SK-N-DZ (cell line): ENCODE measurements around the gene FAM72C.
"Not testable (repeated sequence)": the region's sequence is repeated elsewhere in the genome, so short reads cannot be mapped to it uniquely, and the experiment has no call there.

ENCODE experiments used
- DNase-seq: peaks from one replicate; pipeline ENCODE4 v3.0.0-alpha.2; 2015; ENCODE audit warnings: low spot score

FAM72C gene

GRCh38 chr1:143984721-143985473 is 13.1 kb upstream of the FAM72C start:
- not testable (repeated sequence) for DNase-seq

GRCh38 chr1:143974416-143974815 is 2.6 kb upstream of the FAM72C start:
- peak; percentile 0 for DNase-seq

DNA sequence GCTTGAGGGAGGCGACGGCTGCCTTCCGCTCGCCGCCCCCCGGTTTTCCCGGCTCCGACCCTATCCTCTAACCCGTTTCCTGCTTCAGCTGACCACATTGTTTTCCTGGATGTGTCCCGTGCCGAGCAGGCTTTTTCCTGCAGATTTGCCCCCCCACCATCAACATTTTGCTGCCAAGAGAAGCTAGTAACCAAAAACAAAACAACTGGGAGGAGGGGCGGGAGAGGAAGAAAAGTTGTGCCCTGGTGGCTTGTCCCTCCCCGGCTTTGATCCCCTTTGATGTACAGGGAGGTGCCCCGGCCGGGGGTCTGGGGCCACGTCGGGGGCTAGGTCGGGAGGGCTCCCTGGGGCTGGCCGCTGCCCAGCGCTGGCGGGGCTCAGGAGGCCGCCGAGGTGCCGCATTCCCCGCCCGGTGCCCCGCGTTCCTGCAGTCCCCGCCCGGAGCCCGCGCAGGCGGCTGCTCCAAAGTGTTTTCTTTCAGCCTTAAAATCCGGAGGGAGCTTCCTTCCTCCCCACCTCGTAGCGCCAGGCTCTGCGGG is 2.2 kb upstream of the FAM72C start:
- not testable (repeated sequence) for DNase-seq

GRCh38 chr1:143972753-143973326 is 1.1 kb upstream of the FAM72C start:
- DNase-seq = not testable (repeated sequence)

GRCh38 chr1:143965860-143966259 is 5.9 kb downstream of the FAM72C start:
- not testable (repeated sequence) for DNase-seq

DNA sequence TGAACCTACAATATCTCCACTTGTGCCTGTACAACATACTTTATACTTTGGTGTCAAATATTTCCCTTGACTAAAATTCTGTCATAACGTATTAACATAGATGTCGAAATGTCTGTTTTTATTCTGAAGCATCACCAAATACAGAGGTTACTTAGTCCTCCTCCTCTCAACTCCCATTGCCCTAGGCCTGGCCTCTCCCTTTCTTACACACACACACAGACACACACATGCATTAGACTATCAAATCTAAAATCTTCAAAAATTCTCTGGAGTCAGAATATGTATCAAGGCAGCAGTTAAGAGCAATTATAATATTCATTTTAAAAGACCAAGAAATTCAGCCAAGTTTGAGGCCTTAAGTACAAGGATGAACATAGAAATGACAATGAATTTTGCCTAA is 7.5 kb downstream of the FAM72C start:
- DNase-seq = not testable (repeated sequence)

- not testable (repeated sequence) for DNase-seq
These were observed 15.9 kb downstream of the FAM72C start for GRCh38 chr1:143955930-143956329.

DNA sequence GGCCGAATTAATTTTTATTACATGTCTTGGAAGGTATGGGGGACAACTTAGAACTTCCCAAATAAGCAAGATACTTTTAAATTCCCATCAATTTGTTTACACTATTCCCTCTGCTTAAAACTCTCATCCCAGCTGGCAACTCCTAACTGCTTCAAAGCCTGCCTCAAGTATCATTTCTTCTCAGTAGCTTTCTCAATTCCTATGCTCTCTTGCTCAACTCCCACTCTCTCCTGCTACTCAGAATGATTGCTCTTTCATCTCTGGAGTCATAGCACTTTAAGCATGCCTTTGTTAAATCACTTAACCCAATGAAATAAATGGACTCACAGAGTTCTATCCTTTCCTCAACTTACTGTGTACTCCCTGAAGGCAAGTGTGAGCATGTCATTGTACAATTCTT is 18.9 kb downstream of the FAM72C start:
- not testable (repeated sequence) for DNase-seq

DNA sequence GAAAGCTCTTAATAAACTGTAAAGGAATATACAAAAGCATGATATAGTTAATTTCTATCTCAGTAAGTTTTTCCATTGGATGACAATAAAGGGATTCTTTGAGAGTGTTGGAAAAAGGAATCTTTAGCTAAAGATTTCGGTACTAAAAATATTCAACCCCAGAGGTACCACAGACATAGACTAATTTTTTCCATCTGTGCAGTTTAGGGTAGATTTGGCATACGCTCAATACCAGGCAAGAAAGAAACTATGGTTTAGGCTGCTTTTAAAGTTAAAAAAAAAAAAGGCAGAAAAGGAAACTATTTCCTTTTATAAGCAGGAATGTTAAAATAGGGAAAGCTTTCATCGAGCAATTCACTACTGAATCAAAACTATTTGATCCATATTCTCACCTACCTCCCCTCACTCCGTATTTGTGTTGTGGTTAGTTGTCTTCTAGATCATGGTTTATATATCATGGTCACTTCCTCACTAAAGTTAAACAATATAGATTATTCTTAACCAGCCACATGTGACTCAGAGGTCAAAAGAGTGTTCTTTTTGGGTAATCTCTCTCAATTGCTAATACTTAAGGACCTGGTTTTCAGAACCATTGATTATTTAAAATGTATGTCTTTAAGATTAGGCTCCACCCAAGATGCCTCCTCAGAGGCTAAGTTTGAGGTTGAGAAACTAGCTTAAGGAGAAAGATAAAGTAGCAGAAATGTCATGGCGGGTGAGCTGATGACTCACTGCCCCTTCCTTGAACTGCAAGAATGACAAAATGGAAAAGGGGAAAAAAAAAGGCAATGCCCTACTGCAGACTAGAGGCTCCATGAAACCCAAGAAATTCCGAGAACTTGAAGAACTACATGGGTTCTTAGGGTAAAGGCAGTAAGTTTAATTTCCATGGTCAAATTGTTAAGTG is 20.0 kb downstream of the FAM72C start:
- not testable (repeated sequence) for DNase-seq

DNA sequence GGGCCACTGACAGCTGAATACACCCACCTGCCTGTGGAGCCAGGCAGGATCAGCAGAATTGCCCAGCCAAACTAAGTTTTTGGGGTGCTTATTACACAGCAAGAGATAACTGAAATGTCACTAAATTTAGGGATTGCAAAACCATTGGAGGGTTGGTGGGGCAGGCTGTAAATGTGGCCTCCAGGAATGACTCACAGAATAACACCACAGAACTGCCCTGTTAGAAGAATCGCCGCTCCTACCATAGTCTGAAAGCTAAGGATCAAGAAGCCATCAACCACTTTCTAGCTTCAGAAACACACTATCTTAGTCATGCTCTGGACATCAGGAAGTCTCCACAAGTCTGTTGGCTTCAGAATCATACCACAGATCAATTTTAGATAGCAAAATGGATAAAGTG is 24.0 kb downstream of the FAM72C start:
- DNase-seq = not testable (repeated sequence)

DNA sequence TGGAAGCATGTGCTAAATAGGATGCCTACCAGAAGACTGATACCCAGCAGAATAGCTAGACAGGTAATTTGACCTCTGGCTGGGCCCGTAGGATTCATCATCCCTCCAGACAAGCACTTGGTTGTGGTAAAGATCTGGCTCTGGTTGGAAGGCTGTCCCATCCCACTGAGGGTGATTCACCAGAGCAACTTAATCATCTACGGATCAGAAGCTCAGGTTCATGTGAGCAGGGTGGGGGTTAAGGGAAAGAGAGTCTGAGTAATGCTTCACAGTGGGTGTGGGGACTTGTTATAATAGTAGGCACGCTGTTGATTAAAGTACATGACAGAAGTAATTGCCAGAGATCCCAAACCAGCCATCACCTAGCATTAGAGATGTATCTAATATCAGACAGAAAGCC is 26.5 kb downstream of the FAM72C start:
- DNase-seq = not testable (repeated sequence)

- DNase-seq = not testable (repeated sequence)
These were observed 27.1 kb downstream of the FAM72C start for GRCh38 chr1:143944576-143945240.

DNA sequence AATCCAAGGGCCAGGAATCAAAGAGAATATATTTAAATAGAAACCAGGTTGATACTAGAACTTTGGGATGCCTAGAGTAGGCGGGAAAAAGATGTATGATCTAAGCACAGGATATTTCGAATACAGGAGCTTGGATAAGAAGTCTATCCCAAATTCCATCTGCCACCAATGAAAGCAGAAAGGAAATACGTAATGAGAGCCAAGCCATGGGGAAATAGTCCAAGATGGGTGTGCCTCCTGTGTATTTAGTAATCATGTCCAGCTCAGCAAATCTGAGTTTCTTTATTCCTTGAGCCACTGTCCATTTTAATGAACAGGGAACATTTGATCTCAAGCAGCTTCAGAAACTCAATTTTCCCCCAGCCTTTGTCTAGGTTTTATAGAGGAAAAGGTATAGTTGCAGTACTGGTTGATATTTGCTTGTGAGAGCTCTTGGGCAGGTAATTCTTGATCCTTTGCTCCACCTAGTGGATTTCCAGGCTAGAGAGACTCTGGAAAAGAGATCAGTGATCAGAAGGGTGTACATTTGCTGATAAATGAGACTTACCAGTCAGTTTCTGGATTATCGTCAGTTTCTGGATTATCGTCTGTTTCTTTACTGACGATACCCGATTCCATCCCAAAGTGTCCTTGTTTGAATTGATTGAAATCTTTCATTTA is 28.3 kb downstream of the FAM72C start:
- not testable (repeated sequence) for DNase-seq

DNA sequence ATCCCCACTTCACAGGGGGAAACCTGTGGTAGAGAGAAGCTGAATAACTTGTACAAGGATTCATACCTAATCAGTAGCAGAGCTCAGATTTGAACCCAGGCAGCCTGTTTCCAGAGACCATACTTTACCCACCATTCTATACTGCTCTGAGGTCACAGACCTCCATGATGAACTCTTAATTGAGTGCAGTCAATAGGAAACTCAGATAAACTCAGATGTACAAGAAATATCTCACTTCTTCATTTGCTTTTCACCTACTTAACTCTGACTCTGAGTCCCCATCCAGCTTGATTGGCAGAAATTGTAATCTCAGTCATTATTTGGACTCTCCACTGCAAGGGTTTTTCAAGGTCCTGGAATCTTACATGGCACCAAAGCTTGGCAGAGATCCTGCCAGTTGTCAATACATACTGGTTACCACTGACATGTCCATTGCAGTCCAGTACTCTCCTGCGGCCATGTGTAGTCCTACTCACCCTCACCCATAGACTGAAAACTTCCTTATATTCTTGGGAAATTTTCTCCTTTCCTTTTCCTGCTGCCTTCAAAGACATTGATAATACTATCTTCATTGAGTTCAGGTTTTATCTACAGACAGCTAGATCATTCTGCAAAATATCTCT is 29.4 kb downstream of the FAM72C start:
- not testable (repeated sequence) for DNase-seq

GRCh38 chr1:143939666-143940065 is 32.1 kb downstream of the FAM72C start:
- DNase-seq = not testable (repeated sequence)

GRCh38 chr1:143938922-143939321 is 32.9 kb downstream of the FAM72C start:
- not testable (repeated sequence) for DNase-seq

DNA sequence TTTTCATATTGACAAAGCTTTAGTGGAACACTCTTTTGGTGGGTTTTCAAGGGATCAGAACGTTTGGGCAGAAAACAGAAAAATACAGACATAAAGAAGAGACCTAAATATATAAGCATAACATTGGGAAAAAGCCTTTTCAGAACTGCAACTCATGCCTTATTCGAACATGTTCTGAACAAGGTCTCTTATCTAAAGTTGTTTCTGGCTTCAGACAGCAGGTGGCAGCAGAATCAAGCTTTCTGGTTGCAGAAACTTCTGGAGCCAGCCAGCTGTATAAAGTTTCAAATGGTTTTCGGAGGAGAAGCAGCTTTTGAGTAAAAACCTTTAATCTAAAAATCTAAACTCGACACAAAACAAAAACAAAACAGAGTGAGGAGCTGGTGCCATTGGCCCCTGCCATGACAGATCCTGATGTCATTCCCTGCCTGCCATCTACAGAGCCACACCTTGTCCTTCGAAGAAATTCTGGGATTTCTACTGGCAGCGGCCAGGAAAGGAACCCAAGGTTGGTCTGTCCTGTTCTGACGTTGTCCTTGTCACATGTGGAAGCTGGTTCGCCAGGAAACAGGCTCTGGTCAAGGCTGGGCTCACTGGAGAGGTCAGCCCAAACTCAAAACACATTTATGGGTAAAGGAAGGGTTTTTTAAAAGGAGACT is 35.2 kb downstream of the FAM72C start:
- peak; percentile 46 for DNase-seq

DNA sequence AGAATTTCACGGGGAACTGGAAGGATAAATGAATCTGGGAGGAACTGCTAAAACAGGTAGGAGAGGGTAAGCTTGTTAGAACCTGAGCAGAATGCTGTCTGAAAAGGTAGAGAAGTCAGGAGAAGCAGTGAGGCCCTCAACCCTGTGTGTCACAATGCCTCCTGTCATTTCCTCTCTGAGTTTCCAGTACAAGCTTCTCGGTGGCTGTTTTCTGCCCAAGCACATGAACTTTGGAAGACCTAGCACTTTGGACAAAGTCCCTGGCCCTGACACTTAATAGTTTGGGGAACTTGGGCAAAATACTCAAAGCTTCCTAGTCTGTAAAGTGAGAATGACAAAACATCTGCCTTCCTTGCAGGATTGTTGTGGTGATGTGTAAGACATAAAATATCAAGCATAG is 52.7 kb downstream of the FAM72C start:
- DNase-seq = not testable (repeated sequence)

GRCh38 chr1:143918552-143918951 is 53.2 kb downstream of the FAM72C start:
- not testable (repeated sequence) for DNase-seq

DNA sequence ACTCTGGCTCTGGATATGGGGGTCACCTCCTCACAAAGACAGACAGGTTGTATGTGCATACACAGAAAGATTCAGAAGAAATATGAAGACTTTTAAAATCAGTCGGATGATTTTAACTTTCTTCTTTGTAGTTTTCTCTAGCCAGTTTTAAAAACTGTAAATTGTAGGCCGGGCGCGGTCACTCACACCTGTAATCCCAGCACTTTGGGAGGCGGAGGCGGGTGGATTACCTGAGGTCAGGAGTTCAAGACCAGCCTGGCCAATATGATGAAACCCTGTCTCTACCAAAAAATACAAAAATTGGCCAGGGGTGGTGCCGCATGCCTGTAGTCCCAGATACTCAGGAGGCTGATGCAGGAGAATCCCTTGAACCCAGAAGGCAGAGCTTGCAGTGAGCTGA is 58.1 kb downstream of the FAM72C start:
- DNase-seq = not testable (repeated sequence)
